ENCODE data around the gene OR1M1.
A peak's percentile ranks its signal among the peaks of the same experiment; 100 is the strongest.

OR1M1 gene

GRCh38 chr19:9078651-9079050 is 8.2 kb upstream of the OR1M1 start:
- no peaks in the 10 kb centered on the region for H3K9me3 ChIP-seq (ENCODE audit: control insufficient read depth, insufficient read depth, low read length)

GRCh38 chr19:9107375-9107774 is 20.5 kb downstream of the OR1M1 start, which contains the start of gene OR7G2:
TSS of gene OR7G2 (minus strand) at chr19:9107475. CDS start at chr19:9103243, 4,232 bp downstream.
- no peak within 1 kb of the TSS for H3K9ac ChIP-seq (ENCODE audit: low read depth, low read length)
- no peaks in the 10 kb centered on the region for H3K27me3 ChIP-seq (ENCODE audit: control insufficient read depth, insufficient read depth, low read length)
- H3K4me1 ChIP-seq (ENCODE audit: control insufficient read depth, insufficient read depth, low read length), result no peaks in the 10 kb centered on the region
- no peak within 1 kb of the TSS for H3K4me3 ChIP-seq (ENCODE audit: low read depth, low read length)
- H3K9me3 ChIP-seq (ENCODE audit: control insufficient read depth, insufficient read depth, low read length), result peaks cover 3% of the 10 kb centered on the region
- no peaks in the 10 kb centered on the region for H3K36me3 ChIP-seq (ENCODE audit: control insufficient read depth, insufficient read depth, low read length)

More at GRCh38 chr19:9078651-9079050, 8.2 kb upstream of the OR1M1 start:
- Histone ChIP-seq H3K4me1 (ENCODE audit: control insufficient read depth, insufficient read depth, low read length) (peaks cover 7% of the 10 kb centered on the region), H3K27me3 (ENCODE audit: control insufficient read depth, insufficient read depth, low read length) (no peaks in the 10 kb centered on the region), H3K36me3 (ENCODE audit: control insufficient read depth, insufficient read depth, low read length) (no peaks in the 10 kb centered on the region), H3K9ac (ENCODE audit: low read depth, low read length) (no peak overlapping the region), H3K4me3 (ENCODE audit: low read depth, low read length) (no peak overlapping the region)

GRCh38 chr19:9109959-9110358 is 23.1 kb downstream of the OR1M1 start:
- Histone ChIP-seq H3K4me1 (ENCODE audit: control insufficient read depth, insufficient read depth, low read length) (no peaks in the 10 kb centered on the region), H3K27me3 (ENCODE audit: control insufficient read depth, insufficient read depth, low read length) (no peaks in the 10 kb centered on the region)

GRCh38 chr19:9115307-9115813 is 28.5 kb downstream of the OR1M1 start, which contains the start of gene OR7G1:
TSS of gene OR7G1 (minus strand) at chr19:9115763. CDS start at chr19:9115763, 0 bp downstream.
- Histone ChIP-seq H3K9me3 (ENCODE audit: control insufficient read depth, insufficient read depth, low read length) (peaks cover 3% of the 10 kb centered on the region), H3K36me3 (ENCODE audit: control insufficient read depth, insufficient read depth, low read length) (no peaks in the 10 kb centered on the region), H3K4me1 (ENCODE audit: control insufficient read depth, insufficient read depth, low read length) (no peaks in the 10 kb centered on the region), H3K4me3 (ENCODE audit: low read depth, low read length) (no peak within 1 kb of the TSS), H3K9ac (ENCODE audit: low read depth, low read length) (no peak within 1 kb of the TSS), H3K27me3 (ENCODE audit: control insufficient read depth, insufficient read depth, low read length) (no peaks in the 10 kb centered on the region)

More at GRCh38 chr19:9109959-9110358, 23.1 kb downstream of the OR1M1 start:
- no peak overlapping the region for H3K9ac ChIP-seq (ENCODE audit: low read depth, low read length)
- no peaks in the 10 kb centered on the region for H3K36me3 ChIP-seq (ENCODE audit: control insufficient read depth, insufficient read depth, low read length)
- no peak overlapping the region for H3K4me3 ChIP-seq (ENCODE audit: low read depth, low read length)
- peaks cover 4% of the 10 kb centered on the region for H3K9me3 ChIP-seq (ENCODE audit: control insufficient read depth, insufficient read depth, low read length)

- no peaks in the 10 kb centered on the region for H3K4me1 ChIP-seq (ENCODE audit: control insufficient read depth, insufficient read depth, low read length)
- no peaks in the 10 kb centered on the region for H3K27me3 ChIP-seq (ENCODE audit: control insufficient read depth, insufficient read depth, low read length)
- H3K36me3 ChIP-seq (ENCODE audit: control insufficient read depth, insufficient read depth, low read length), result no peaks in the 10 kb centered on the region
- H3K4me3 ChIP-seq (ENCODE audit: low read depth, low read length), result no peak overlapping the region
- peaks cover 7% of the 10 kb centered on the region for H3K9me3 ChIP-seq (ENCODE audit: control insufficient read depth, insufficient read depth, low read length)
- no peak overlapping the region for H3K9ac ChIP-seq (ENCODE audit: low read depth, low read length)
These were observed 29.7 kb downstream of the OR1M1 start for GRCh38 chr19:9116547-9116946.

GRCh38 chr19:9126900-9127405 is 40.1 kb downstream of the OR1M1 start, which contains the start of gene OR7G3:
TSS of gene OR7G3 (minus strand) at chr19:9126950. CDS start at chr19:9126950, 0 bp downstream.
- Histone ChIP-seq H3K4me1 (ENCODE audit: control insufficient read depth, insufficient read depth, low read length) (no peaks in the 10 kb centered on the region), H3K9ac (ENCODE audit: low read depth, low read length) (no peak within 1 kb of the TSS), H3K9me3 (ENCODE audit: control insufficient read depth, insufficient read depth, low read length) (peaks cover 3% of the 10 kb centered on the region), H3K4me3 (ENCODE audit: low read depth, low read length) (no peak within 1 kb of the TSS), H3K27me3 (ENCODE audit: control insufficient read depth, insufficient read depth, low read length) (no peaks in the 10 kb centered on the region), H3K36me3 (ENCODE audit: control insufficient read depth, insufficient read depth, low read length) (no peaks in the 10 kb centered on the region)

- Histone ChIP-seq H3K4me1 (ENCODE audit: control insufficient read depth, insufficient read depth, low read length) (no peaks in the 10 kb centered on the region), H3K27me3 (ENCODE audit: control insufficient read depth, insufficient read depth, low read length) (no peaks in the 10 kb centered on the region)
These were observed 41.3 kb downstream of the OR1M1 start for GRCh38 chr19:9128171-9128570.

GRCh38 chr19:9130965-9131364 is 44.1 kb downstream of the OR1M1 start:
- H3K4me1 ChIP-seq (ENCODE audit: control insufficient read depth, insufficient read depth, low read length), result no peaks in the 10 kb centered on the region
- no peaks in the 10 kb centered on the region for H3K27me3 ChIP-seq (ENCODE audit: control insufficient read depth, insufficient read depth, low read length)
- H3K9ac ChIP-seq (ENCODE audit: low read depth, low read length), result no peak overlapping the region
- H3K36me3 ChIP-seq (ENCODE audit: control insufficient read depth, insufficient read depth, low read length), result no peaks in the 10 kb centered on the region
- no peak overlapping the region for H3K4me3 ChIP-seq (ENCODE audit: low read depth, low read length)
- no peaks in the 10 kb centered on the region for H3K9me3 ChIP-seq (ENCODE audit: control insufficient read depth, insufficient read depth, low read length)

More at GRCh38 chr19:9128171-9128570, 41.3 kb downstream of the OR1M1 start:
- Histone ChIP-seq H3K9me3 (ENCODE audit: control insufficient read depth, insufficient read depth, low read length) (no peaks in the 10 kb centered on the region), H3K36me3 (ENCODE audit: control insufficient read depth, insufficient read depth, low read length) (no peaks in the 10 kb centered on the region), H3K4me3 (ENCODE audit: low read depth, low read length) (no peak overlapping the region), H3K9ac (ENCODE audit: low read depth, low read length) (no peak overlapping the region)

GRCh38 chr19:9132422-9132821 is 45.6 kb downstream of the OR1M1 start:
- no peaks in the 10 kb centered on the region for H3K4me1 ChIP-seq (ENCODE audit: control insufficient read depth, insufficient read depth, low read length)
- no peak overlapping the region for H3K9ac ChIP-seq (ENCODE audit: low read depth, low read length)
- H3K9me3 ChIP-seq (ENCODE audit: control insufficient read depth, insufficient read depth, low read length), result no peaks in the 10 kb centered on the region
- no peaks in the 10 kb centered on the region for H3K36me3 ChIP-seq (ENCODE audit: control insufficient read depth, insufficient read depth, low read length)
- no peak overlapping the region for H3K4me3 ChIP-seq (ENCODE audit: low read depth, low read length)
- H3K27me3 ChIP-seq (ENCODE audit: control insufficient read depth, insufficient read depth, low read length), result no peaks in the 10 kb centered on the region

- H3K4me1 ChIP-seq (ENCODE audit: control insufficient read depth, insufficient read depth, low read length), result no peaks in the 10 kb centered on the region
- H3K36me3 ChIP-seq (ENCODE audit: control insufficient read depth, insufficient read depth, low read length), result no peaks in the 10 kb centered on the region
- no peaks in the 10 kb centered on the region for H3K27me3 ChIP-seq (ENCODE audit: control insufficient read depth, insufficient read depth, low read length)
- H3K9me3 ChIP-seq (ENCODE audit: control insufficient read depth, insufficient read depth, low read length), result no peaks in the 10 kb centered on the region
- peak overlapping the region; percentile 96 for H3K4me3 ChIP-seq (ENCODE audit: low read depth, low read length)
- H3K9ac ChIP-seq (ENCODE audit: low read depth, low read length), result peak overlapping the region; percentile 88
These were observed 52.8 kb downstream of the OR1M1 start for GRCh38 chr19:9139609-9140158.

- peak within 1 kb of the TSS; percentile 88 for H3K9ac ChIP-seq (ENCODE audit: low read depth, low read length)
- peaks cover 3% of the 10 kb centered on the region for H3K9me3 ChIP-seq (ENCODE audit: control insufficient read depth, insufficient read depth, low read length)
- H3K4me1 ChIP-seq (ENCODE audit: control insufficient read depth, insufficient read depth, low read length), result no peaks in the 10 kb centered on the region
- H3K27me3 ChIP-seq (ENCODE audit: control insufficient read depth, insufficient read depth, low read length), result no peaks in the 10 kb centered on the region
- H3K36me3 ChIP-seq (ENCODE audit: control insufficient read depth, insufficient read depth, low read length), result peaks cover 2% of the 10 kb centered on the region
- peak within 1 kb of the TSS; percentile 96 for H3K4me3 ChIP-seq (ENCODE audit: low read depth, low read length)
These were observed 53.5 kb downstream of the OR1M1 start, which contains the start of gene ZNF317 for GRCh38 chr19:9140159-9140874. TSS of gene ZNF317 (plus strand) at chr19:9140397. CDS start at chr19:9156017, 15,620 bp downstream.

Measured in iPS-15b (cell line).